Thoracic aorta (tissue), 2 donors: ENCODE measurements around the gene ZNF132. TPM values are rescaled to one million over a fixed set of nuclear protein-coding genes. Genes with fewer than 3 reads are reported as not detected.

ENCODE experiments used
- ATAC-seq: fragments of 150-250 bp; one replicate; pipeline ENCODE4 v1.8.0; 2017; ENCODE audit warnings: low read depth; ENCODE audit not compliant: insufficient number of reproducible peaks, low FRiP score
- DNase-seq: peaks from one replicate; pipeline ENCODE4 v3.0.0-alpha.2; 2020; ENCODE audit warnings: low spot score
- H3K27ac ChIP-seq, 2 donors: fragments of 200-600 bp; sonication (generic); 1 replicate in 1 of 2; 2 replicates in 1 of 2; pipeline ENCODE4 v1.5.1; 2016; ENCODE audit warnings: mild to moderate bottlenecking in 2 of 2, moderate library complexity in 2 of 2
- H3K27me3 ChIP-seq: fragments of 200-600 bp; sonication (generic); replicated peaks from 2 replicates; pipeline ENCODE4 v1.6.0; 2016; ENCODE audit warnings: mild to moderate bottlenecking; ENCODE audit not compliant: insufficient read depth
- H3K36me3 ChIP-seq: fragments of 200-600 bp; sonication (generic); one replicate; pipeline ENCODE4 v1.5.1; 2016
- H3K4me1 ChIP-seq, 2 donors: fragments of 200-600 bp; sonication (generic); 1 replicate in 1 of 2; 2 replicates in 1 of 2; pipeline versions ENCODE4 v1.5.1 to v1.6.0; 2016; ENCODE audit warnings: low read depth in 2 of 2, mild to moderate bottlenecking in 1 of 2; ENCODE audit not compliant: control insufficient read depth in 1 of 2
- H3K4me3 ChIP-seq: fragments of 200-600 bp; sonication (generic); 2 replicates; pipeline ENCODE4 v1.5.1; 2016; ENCODE audit warnings: mild to moderate bottlenecking
- H3K9me3 ChIP-seq: fragments of 200-600 bp; sonication (generic); 2 replicates; pipeline ENCODE4 v1.5.1; 2016
- CTCF ChIP-seq: fragments of 200-600 bp; sonication (generic); IDR thresholded peaks from one replicate; pipeline ENCODE4 v1.5.1; 2019; ENCODE audit warnings: antibody characterized with exemption
- total RNA-seq, 2 donors: library from RNA; depleted of rRNA; stranded (reverse); fragments of >200 nt; gene quantifications; one replicate each; pipeline versions ENCODE4 v1.1.0 to v1.2.3, GENCODE V29; 2016

Gene ZNF132
- total RNA-seq, 2 donors from 2014 or later = 3.1 to 10.2 TPM

- Histone ChIP-seq H3K27me3 (no peaks in the 10 kb centered on the region), H3K4me3 (no peak overlapping the region), H3K27ac (no peak overlapping the region), H3K9me3 (no peaks in the 10 kb centered on the region), H3K36me3 (peaks cover 21% of the 10 kb centered on the region), H3K4me1 (peaks cover 6 to 27% of the 10 kb centered on the region in 2 donors)
- TF ChIP-seq CTCF = no peak
- DNase-seq (no peak), ATAC-seq (no peak)
These were observed 40.5 kb upstream of the ZNF132 start for GRCh38 chr19:58480481-58480830.

- no peaks in the 10 kb centered on the region for H3K27me3 ChIP-seq
- peaks cover 21% of the 10 kb centered on the region for H3K36me3 ChIP-seq
- ATAC-seq (no peak), DNase-seq (no peak)
- no peak overlapping the region for H3K4me3 ChIP-seq
- TF ChIP-seq CTCF = no peak
- H3K4me1 ChIP-seq = peaks cover 6 to 33% of the 10 kb centered on the region in 2 donors
- no peaks in the 10 kb centered on the region for H3K9me3 ChIP-seq
- H3K27ac ChIP-seq = no peak overlapping the region
These were observed 40.0 kb upstream of the ZNF132 start for GRCh38 chr19:58479736-58480480.

DNA sequence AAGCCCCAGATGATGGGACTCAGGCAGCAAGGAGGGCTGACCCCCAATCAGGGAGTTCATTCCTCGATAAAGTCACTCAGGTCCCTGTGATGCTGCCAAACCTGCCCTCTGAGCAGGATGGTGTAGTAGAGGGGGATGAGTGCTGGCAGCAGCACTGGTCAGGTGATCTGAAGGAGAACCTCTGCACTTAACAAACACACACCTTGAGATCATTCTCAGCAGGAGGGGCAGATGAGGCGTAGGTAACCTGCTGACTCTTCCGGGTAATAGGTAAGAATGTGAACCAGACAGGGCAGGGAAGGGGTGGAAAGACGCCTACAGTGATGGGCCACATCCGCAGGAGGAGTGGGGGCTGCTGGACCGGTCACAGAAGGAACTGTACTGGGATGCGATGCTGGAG is 39.4 kb upstream of the ZNF132 start:
- no peak overlapping the region for H3K4me3 ChIP-seq
- DNase-seq (no peak), ATAC-seq (no peak)
- H3K36me3 ChIP-seq = peaks cover 21% of the 10 kb centered on the region
- TF ChIP-seq CTCF = no peak
- H3K27me3 ChIP-seq = no peaks in the 10 kb centered on the region
- peaks cover 6 to 35% of the 10 kb centered on the region in 2 donors for H3K4me1 ChIP-seq
- no peak overlapping the region for H3K27ac ChIP-seq
- H3K9me3 ChIP-seq = no peaks in the 10 kb centered on the region

DNA sequence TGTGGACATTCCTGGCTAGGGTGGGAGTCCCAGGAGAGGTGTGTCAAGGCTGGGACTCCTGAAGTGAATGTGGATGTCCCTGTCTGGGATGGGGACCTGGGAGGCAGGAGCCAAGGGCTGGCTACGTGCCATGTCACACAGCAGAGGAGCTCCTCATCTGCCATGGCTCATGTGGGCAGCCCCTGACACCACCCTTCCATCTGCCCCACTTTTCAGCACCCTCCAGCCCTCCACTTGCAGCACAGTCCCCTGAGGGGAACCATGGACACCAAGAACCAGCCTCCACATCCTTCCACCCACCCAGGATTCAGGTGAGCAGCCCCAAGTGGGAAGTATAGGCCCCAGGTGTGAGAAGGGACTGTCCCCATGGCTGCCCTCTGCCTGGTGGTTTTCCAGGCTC is 37.9 kb upstream of the ZNF132 start:
- peak overlapping the region; percentile 92 to 96 for H3K27ac ChIP-seq
- no peak for TF ChIP-seq CTCF
- ATAC-seq = no peak
- no peak overlapping the region for H3K4me3 ChIP-seq
- no peaks in the 10 kb centered on the region for H3K27me3 ChIP-seq
- H3K4me1 ChIP-seq = peaks cover 2 to 21% of the 10 kb centered on the region in 2 donors
- DNase-seq = no peak
- no peaks in the 10 kb centered on the region for H3K9me3 ChIP-seq
- peaks cover 23% of the 10 kb centered on the region for H3K36me3 ChIP-seq

DNA sequence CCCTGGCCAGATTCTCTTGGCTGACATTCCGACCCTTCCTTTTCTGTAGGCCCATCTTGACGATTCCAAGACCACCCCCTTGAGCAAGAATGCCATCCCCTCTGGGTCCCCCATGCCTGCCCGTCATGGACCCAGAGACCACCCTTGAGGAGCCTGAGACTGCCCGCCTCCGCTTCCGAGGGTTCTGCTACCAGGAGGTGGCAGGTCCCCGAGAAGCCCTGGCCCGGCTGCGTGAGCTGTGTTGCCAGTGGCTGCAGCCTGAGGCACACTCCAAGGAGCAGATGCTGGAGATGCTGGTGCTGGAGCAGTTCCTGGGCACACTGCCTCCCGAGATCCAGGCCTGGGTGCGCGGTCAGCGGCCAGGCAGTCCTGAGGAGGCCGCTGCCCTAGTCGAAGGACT is 37.2 kb upstream of the ZNF132 start:
- Histone ChIP-seq H3K27me3 (no peaks in the 10 kb centered on the region), H3K36me3 (peaks cover 29% of the 10 kb centered on the region), H3K27ac (peak overlapping the region; percentile 92 to 96), H3K4me3 (peak overlapping the region; percentile 81), H3K4me1 (peaks cover 2 to 21% of the 10 kb centered on the region in 2 donors), H3K9me3 (no peaks in the 10 kb centered on the region)
- TF ChIP-seq CTCF = no peak
- ATAC-seq = no peak
- DNase-seq = no peak
